Anterior cingulate cortex (tissue), 58 donors: ENCODE results near the gene NKIRAS2.

Experiments used
- DNase-seq, 58 donors: peaks; one replicate each; lab custom pipeline; 2025; lab: John Stamatoyannopoulos, UW

Gene NKIRAS2

GRCh38 chr17:42025191-42025579 lies 5.3 kb downstream of the NKIRAS2 start:
- DNase-seq: no peak

- no peak for DNase-seq
Measured at GRCh38 chr17:42025936-42026335, 6.0 kb downstream of the NKIRAS2 start.

- DNase-seq: no peak
Measured at GRCh38 chr17:42026857-42027589, 7.1 kb downstream of the NKIRAS2 start.

- no peak for DNase-seq
Measured at GRCh38 chr17:42027590-42027889, 7.7 kb downstream of the NKIRAS2 start.

GRCh38 chr17:42027961-42028790 lies 8.3 kb downstream of the NKIRAS2 start:
- no peak for DNase-seq

- DNase-seq: no peak
Measured at GRCh38 chr17:42028791-42029127, 8.9 kb downstream of the NKIRAS2 start.

GRCh38 chr17:42031584-42031983 lies 11.7 kb downstream of the NKIRAS2 start:
- DNase-seq: no peak

- DNase-seq: no peak
Measured at GRCh38 chr17:42034059-42034458, 14.2 kb downstream of the NKIRAS2 start.

GRCh38 chr17:42038221-42038973 lies 18.5 kb downstream of the NKIRAS2 start:
- DNase-seq: no peak

- no peak for DNase-seq
Measured at GRCh38 chr17:42039794-42040763, 20.2 kb downstream of the NKIRAS2 start.

GRCh38 chr17:42040818-42041217 lies 20.9 kb downstream of the NKIRAS2 start:
- DNase-seq: no peak

- no peak for DNase-seq
Measured at GRCh38 chr17:42041619-42042018, 21.7 kb downstream of the NKIRAS2 start.

- no peak for DNase-seq
Measured at GRCh38 chr17:42042598-42043319, 22.9 kb downstream of the NKIRAS2 start.

- no peak for DNase-seq
Measured at GRCh38 chr17:42045719-42046118, 25.8 kb downstream of the NKIRAS2 start.

GRCh38 chr17:42047343-42047742 lies 27.5 kb downstream of the NKIRAS2 start:
- no peak for DNase-seq

GRCh38 chr17:42049834-42050392 lies 30.0 kb downstream of the NKIRAS2 start:
- no peak for DNase-seq

- DNase-seq: peak in 44 of 58 donors; percentile 4 to 68 (median 28)
Measured at GRCh38 chr17:42050393-42051012, 30.6 kb downstream of the NKIRAS2 start, which contains the start of gene C17orf113. Gene C17orf113, minus strand, starts transcription at chr17:42050601. Its CDS starts 7,225 bp downstream, at chr17:42043376.

- DNase-seq: no peak
Measured at GRCh38 chr17:42051013-42051400, 31.1 kb downstream of the NKIRAS2 start.

- no peak for DNase-seq
Measured at GRCh38 chr17:42051645-42052044, 31.8 kb downstream of the NKIRAS2 start.
